Measurements from ENCODE around the gene MRPL44. TPM values are rescaled to one million over a fixed set of nuclear protein-coding genes. Genes with fewer than 3 reads are reported as not detected.

Gene MRPL44
- total RNA-seq, 1 donor from 2014 or later = 48.9 TPM

DNA sequence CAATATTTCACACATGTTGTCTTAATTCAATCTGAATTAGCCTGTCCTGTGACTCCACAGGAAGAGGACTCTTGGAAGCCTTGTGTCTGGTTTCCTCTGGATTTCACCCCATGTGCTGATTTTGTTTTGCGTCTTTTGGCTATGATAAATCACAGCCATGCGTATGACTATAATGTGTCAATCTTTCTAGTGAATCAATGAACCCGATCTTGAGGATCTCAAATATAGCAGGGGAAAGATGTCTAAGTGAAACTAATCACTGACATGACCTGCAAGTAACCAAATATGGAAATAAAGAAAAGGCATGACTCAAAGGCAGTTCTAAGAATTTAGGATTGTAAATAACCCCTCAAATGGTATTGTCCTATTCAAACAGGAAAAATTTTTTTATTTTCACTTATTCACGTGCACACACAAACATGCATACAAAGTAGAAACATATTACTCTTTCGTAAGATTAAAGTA is 20.4 kb upstream of the MRPL44 start:
- DNase-seq (ENCODE audit: low read depth) = peak; percentile 31

DNA sequence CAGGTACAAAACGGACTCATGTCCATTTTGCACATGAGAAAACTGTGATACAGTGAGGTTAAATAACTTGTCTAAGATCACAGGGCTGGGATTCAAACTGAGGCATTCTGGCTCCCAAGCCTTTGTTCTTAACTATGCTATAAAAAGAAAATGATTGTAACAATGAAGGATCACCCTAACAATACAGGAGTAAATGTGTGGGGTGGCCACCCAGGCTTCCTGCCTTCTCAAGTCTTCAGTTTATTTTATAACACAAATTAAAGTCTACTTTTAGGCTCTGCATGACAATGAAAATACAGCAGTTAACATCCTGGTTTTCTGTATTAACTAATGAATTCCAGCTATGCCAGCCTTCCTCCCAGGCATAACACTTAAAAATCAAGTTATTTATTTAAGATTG is 19.7 kb upstream of the MRPL44 start:
- no peak for DNase-seq (ENCODE audit: low read depth)

DNA sequence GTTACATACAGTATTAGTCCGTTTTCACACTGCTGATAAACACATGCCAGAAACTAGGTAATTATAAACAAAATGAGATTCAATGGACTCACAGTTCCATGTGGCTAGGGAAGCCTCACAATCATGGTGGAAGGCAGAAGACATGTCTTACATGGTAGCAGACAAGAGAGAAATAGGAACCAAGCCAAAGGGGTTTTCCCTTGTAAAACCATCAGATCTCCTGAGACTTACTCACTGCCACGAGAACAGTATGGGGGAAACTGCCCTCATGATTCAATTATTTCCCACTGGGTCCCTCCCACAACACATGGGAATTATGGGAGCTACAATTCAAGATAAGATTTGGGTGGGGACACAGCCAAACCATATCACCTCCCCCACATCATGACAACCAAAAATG is 17.8 kb upstream of the MRPL44 start:
- DNase-seq (ENCODE audit: low read depth) = peak; percentile 77

DNA sequence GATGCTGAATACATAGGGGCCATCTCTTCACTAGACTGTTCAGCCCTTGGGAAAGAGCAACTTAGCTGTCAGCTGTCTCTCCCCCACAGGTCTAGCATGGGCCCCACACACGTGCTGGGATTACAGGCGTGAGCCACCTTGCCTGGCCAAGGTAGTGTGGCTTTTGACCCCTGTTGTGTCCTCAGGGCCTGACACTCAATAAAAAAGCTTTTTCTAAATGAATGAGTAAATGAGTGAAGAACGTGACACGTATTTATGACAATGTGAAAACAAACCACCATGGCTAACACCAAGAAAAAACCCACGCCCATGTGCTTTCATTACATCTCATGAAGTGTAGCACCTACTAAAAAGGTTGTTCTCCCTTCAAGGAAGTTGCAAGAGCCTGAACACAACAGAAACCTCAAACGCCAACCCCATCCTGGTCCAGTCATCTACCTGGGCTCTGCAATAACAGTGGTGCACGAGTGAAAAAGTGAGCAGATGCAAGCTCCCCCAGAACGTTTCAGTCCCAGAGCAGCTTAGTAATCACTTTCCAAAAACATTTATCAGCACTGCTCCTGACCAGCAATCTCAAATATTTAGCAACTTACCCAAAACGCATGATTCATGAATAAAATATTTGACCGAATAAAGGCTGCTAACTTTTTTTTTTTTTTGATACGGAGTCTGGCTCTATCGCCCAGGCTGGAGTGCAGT is 15.5 kb upstream of the MRPL44 start:
- DNase-seq (ENCODE audit: low read depth) = peak; percentile 79

DNA sequence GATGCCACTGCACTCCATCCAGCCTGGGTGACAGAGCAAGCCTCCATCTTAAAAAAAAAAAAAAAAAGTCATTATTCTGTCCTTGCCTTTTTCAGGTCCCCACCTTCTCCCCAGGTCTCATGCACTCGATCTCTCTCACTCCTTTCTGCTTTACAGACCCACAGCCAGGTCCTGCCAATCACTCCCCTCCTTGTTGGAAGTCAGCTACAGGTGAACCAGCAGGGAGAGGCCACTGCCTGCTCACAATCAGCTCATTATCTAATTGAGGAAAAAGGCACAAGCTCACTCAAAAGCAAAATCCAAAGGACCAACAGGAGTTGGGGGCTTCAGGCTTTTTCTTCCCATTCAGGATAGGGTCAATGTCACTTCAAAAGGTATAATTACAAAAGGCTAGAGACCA is 14.1 kb upstream of the MRPL44 start:
- DNase-seq (ENCODE audit: low read depth) = no peak

DNA sequence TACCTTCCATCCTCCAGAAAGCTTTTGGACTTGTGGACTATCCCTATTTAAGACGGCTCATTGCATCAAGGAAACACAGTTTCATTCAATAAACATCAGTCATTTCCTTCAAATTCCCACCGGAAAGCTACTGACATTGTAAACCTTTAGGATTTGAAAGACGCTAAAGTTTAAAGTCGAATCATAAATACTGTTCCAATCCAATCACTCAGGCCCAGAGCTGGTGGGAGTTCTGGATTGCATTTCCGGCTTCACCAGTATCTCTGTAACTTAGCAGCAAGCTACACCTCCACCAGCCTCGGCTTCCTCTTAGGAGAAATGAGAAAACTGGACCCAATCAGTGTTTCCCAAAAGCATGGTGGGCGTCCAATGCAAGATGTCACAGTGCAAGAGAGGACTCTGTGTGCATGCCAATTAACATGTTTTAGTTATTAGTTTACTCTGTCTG is 13.7 kb upstream of the MRPL44 start:
- peak; percentile 53 for DNase-seq (ENCODE audit: low read depth)

DNA sequence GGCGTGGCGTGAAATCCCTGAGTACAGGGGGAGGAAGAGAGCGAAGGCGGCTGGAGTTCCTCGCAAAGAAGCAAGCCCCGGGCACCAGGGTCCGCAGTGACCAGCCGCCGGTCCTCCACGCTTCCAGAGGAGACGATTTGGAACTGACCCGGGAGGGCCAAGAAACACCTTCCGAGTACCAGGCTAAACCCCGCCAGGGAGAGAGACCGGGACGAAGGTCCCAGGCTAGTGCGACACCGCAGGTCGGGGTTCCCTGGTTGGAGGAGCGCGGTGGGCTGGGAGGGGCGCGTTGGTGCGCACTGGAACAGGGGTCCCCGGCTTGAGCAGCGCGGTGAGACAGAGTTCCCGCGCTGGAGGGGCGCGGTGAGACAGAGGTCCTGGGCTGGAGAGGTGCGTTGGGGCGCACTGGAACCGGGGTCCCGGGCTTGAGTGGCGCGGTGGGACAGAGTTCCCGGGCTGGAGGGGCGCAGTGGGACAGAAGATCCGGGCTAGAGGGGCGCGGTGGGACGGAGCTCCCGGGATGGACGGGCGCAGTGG is 13.0 kb upstream of the MRPL44 start:
- no peak for DNase-seq (ENCODE audit: low read depth)

DNA sequence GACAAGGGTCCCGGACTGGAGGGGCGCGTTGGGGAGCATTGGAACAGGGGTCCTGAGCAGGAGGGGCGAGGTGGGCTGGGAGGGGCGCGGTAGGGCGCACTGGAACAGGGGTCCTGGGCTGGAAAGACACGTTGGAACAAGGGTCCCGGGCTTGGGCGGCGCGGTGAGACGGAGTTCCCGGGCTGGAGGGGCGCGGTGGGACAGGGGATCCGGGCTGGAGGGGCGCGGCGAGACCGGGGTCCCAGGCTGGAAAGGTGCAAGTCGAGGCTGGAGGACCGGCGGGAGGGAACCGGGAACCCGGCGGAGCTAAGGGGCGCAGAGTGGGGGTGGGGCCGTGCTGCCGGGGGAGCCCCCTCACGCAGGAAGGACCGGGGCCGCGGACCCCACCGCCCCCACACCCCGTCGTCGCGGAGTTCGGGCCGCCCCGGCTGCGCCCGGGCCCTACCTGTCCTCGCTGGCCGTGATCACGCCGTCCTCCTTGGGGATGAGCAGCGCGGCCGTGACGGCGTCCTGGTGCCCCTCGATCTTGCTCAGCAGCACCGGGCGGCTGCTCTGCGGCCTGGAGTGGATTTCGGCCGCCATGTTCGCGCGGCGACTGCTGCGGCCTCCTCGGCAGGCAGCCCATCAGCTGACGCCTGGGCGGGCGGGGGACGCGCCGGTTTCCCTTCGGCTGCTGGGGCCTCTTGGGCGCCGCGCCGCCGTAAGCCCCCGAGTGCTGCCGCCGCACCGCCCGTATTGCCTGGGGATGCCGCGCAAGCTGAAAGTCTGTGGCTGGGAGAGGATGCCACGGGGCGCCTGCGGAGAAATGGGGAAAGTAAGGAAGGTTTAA is 12.3 kb upstream of the MRPL44 start, which contains the start of gene WDFY1:
Gene WDFY1, minus strand, starts transcription at position 633 of the 829 bp plus-strand sequence. Its CDS starts 51 bp downstream, at position 582.
- DNase-seq (ENCODE audit: low read depth) = peak; percentile 54

DNA sequence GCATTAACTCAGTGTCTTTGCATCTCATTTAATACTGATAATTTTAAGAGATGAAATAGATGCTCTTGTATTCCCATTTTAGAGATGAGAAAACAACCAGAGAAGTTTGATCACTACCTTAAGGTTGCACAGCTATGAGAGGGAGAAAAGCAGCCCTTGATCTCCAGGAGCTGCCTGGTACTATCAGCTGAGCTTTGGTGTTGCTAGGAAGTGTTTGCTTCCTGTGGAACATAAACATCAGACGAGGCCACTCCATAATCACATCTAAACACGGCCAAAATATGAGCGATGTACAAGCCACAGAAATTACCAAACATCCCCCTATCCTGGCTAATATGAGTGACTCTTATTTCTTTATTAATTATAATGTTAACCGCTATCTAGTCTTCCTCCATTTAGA is 11.5 kb upstream of the MRPL44 start:
- no peak for DNase-seq (ENCODE audit: low read depth)

DNA sequence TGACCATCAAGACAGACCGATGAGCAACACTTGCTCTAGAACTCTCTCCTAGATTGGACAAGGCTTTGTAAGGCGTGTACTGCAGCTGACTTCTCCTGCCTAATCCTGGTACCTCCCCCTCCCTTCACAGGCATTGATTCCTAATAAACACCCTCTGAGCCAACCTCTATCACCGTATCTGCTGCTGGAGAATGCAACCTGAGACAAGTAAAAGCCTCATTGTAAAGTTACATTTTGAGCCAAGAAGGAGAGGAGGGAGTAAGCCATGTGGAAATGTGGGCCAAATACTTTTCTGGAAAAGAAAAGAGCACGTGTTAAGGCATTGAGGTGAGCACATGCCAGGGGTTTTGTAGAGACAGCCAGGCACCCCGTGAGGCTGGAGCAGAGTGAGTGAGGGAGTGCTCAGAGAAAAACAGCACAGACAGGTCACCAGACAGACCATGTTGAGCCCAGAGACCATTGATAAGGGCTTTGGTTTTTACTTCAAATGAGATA is 9.5 kb upstream of the MRPL44 start:
- no peak for DNase-seq (ENCODE audit: low read depth)

DNA sequence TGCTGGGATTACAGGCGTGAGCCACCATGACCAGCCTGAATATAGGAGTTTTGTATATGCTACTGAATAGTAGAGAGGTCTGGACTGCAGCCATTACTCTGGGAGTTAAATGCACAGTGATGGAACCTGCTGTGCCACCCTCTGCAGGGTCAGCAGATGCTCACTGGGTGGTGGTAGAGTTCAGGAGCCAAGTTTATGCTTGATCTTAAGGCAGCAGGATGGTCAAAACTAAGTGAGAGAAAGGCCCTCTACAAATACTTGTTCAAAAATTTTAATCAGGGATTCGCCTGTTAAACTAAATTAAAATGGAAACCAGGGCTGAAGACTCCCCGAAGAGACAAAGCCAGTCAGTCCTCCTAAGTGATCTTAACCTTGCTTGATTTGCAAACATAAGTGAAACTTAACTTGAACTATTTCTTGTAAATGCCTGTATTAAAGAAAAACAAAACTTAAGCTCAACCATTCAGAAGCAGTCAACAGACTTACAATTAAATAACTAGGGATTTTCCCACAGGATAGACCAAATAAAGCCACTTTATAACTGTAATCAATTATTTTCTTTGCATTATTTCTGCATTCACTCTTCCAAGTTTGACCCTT is 7.9 kb upstream of the MRPL44 start:
- DNase-seq (ENCODE audit: low read depth) = no peak

DNA sequence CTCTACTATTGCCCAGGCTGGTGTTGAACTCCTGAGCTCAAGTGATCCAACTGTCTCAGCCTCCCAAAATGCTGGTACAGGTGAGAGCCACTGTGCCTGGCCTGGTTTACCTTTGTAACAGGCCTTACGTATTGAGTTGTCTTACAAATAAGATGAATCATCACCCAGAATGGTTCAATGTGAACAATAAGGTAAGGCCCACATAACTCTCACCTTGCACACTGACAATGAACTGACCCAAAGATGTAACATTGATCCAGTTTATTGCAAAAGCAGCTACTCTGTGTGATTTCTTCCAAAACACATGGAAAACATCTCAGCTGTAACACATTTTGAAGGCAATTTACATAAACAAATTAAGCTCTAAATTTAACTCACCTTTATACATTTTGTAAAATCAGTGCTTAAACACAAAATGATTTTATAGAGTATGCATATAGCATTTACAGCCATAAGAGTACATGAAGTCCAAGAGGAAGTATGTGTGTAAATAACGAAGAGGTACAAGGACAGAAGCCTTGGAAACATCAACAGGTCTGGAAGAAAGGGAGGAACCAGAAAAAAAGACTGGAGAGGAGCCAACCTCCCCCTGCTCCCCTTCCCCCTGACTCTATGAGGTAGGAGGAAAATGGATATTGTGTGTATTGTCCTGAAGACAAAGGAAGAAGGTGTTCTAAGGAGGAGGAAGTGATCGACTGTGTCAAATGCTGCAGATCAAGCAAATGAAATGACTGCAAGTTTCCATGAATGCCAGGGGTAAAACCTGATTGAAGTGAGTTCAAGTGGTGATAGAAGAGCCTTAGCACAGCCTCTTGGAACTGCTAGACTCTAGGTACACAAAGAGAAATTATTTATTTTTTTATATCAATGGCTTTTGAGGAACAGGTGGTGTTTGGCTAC is 6.6 kb upstream of the MRPL44 start:
- no peak for DNase-seq (ENCODE audit: low read depth)

DNA sequence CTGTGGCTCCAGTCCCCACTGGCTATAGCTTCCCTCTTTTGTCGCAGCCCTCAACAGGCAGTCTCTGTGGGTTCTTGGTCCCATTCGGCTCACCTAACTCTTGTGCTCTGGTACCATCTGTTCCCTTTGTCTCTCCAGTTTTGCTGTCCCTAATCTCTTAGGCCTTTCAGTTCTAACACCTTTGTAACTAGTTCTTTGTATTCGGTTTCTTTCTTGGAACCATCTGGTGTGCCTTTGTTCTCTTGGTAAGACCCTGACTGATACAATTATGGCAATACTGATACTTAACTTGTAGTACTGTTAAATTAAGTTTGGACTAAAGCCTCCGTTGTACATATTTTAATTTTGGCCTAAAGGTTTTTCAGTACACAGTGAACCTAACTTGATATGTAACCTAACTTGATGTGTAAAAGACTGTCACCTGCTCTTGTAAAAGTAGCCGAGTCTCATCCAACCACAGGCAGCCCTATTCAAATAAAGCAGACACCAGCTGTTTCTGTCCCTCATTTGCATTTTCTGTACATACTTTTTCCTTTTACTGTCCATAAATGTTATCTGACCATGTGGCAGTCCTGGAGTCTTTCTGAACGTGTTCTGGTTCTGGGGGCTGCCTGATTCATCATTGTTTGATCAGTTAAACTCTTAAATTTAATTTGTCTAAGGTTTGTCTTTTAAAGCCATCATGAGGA is 4.8 kb upstream of the MRPL44 start:
- no peak for DNase-seq (ENCODE audit: low read depth)

DNA sequence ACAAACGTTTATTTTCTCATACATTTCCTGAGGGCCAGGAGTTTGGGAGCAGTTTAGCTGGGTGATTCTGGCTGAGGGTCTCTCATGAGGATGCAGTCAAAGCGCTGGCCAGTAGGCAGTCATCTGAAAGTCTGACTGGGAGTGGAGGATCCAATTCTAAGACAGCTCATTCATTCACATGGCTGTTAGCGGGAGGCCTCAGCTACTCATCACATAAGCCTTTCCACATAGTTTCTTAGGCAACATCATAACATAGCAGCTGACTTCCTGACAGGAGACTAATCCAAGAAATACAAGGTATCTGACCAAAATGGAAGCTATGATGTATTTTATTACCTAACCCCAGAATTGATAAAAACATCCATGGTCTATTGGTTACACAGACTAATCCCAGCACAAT is 2.9 kb upstream of the MRPL44 start:
- DNase-seq (ENCODE audit: low read depth) = no peak

DNA sequence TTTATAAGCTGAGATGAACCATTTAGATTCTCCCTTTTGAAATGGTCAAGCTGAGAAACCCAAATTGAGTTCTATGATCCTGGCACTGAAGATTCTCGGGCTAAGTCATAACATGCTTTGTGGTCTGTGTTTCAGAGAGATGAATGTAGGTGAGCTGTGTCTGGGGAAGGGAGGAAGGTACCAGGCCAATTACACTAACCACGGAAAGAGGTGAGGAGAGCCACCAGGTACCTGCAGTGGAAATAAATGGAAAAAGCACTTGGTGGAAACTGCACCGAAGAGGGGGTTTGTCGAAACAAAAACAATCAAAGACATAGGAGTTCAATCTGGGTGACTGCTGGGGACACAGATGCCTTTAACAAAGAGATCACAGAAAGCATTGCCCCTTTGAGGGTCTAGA is 963 bp upstream of the MRPL44 start:
- no peak for DNase-seq (ENCODE audit: low read depth)

DNA sequence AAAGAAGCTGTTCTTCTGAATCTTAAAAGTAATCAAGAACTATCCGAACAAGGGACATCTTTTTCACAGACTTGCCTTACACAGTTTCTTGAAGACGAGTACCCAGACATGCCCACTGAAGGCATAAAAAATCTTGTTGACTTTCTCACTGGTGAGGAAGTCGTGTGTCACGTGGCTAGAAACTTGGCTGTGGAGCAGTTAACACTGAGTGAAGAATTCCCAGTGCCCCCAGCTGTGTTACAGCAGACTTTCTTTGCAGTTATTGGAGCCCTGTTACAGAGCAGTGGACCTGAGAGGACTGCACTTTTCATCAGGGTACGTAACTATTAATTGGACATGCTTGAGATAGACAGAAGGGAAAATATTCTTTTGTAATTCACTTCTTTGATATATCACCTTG is 2.4 kb downstream of the MRPL44 start:
- DNase-seq (ENCODE audit: low read depth) = peak; percentile 82

DNA sequence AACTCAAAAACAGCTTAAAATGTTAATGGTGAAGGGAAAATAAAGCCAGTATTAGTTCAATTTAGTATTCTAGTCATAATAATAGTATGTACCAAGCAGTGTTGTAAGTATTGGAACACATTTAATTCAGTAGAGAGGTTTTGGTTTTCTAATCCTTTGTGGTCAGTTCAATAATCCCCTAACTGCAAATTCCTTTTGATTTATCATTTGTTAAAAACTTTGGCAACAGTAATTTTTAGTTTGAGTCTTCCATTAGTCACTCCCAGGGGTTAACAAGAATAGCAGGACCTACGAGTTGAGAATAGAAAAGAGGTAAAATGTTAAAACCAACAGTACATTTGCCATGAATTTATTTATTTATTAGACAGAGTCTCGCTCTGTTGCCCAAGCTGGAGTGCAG is 10.7 kb downstream of the MRPL44 start:
- no peak for DNase-seq (ENCODE audit: low read depth)

DNA sequence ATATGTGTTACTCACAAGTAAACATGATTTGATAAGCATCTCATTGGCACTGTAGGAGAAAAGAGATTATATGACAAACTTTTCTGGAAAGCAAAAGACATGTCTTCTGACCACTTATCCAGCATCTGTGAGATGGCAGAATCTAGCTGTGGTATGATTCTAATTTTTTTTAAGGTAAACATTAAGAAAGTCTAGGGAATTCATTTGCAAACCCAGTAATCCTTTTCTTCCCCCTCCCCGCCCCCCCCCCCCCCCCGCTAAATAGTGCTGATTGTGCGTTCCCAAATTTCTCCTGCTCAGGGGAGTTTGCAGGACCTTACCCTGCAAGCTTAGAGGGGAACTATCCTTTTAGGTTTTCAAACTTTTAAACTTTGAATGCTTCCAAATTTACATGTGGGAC is 12.1 kb downstream of the MRPL44 start:
- DNase-seq (ENCODE audit: low read depth) = no peak

DNA sequence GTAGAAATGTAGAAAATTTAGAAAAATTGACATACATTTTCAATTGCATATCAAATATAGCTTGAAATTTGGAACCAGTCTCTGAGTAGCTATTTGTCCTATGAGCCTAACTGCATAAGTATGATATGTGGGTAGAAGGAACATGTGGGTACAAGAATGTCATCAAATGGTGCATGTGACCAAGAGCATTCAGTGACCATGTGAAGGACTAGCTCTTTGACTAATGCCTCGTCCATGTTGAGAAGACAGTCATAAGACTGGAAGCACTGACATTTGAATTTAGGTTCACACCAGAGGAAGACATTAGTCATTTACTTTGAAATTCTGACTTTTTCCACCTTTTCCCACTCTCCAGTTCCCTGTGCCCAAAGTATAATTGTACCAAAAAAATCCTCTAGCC is 12.6 kb downstream of the MRPL44 start:
- peak; percentile 31 for DNase-seq (ENCODE audit: low read depth)

DNA sequence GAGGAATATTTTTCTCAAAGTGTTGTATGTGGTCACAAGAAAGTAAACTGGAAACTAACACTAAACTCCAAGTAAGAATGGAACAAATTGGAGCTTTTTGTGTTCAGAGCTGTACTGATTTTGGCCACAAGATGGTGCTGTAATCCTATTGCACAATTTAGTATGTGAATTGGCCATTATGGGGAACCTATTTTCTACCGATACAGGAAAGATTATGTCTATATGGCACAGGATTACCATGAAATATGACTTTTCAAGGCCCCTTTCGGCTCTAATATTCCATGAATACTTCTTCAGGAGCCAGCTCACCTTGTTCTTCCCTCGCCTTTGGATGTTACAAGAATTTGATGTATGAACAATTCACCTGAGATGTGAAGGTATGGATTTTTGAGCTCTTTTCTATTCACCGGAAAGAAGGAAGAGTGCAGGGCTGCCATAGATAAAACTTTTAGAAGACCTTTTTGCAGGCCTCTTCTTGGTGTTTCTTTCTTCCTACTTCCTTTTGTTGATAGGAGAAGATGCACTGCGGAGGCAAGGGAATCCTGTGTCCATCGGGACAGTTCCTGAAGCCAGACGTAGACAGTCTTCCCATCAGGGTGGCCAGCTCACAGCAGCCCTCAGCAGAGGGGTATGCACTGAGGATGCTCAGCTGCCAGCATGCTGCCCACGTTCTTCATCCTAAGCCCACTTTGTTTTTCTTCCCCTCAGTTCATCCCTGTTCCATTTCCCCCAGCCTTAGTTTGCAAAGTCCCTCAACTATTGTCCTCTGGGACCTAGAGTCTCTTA is 13.3 kb downstream of the MRPL44 start:
- peak; percentile 65 for DNase-seq (ENCODE audit: low read depth)

All from renal cortical epithelial cell (primary cell).